Vagina (tissue), 2 donors: ENCODE results near the gene FOXE3. TPM values are rescaled to one million over a fixed set of nuclear protein-coding genes. Genes with fewer than 3 reads are reported as not detected.

Experiments
- DNase-seq, 2 donors: peaks; one replicate each; pipeline ENCODE4 v3.0.0-alpha.2; 2017; ENCODE audit errors: extremely low spot score in 2 of 2
- H3K27ac ChIP-seq: fragments of 200-600 bp; sonication (generic); one replicate; pipeline ENCODE4 v1.5.1; 2019
- H3K27me3 ChIP-seq: fragments of 200-600 bp; sonication (generic); one replicate; pipeline ENCODE4 v1.5.1; 2019
- H3K36me3 ChIP-seq, 2 donors: fragments of 200-600 bp; sonication (generic); one replicate each; pipeline ENCODE4 v1.5.1; 2017 to 2019
- H3K4me1 ChIP-seq: fragments of 200-600 bp; sonication (generic); one replicate; pipeline ENCODE4 v1.5.1; 2019
- H3K4me3 ChIP-seq, 2 donors: fragments of 200-600 bp; sonication (generic); 1 replicate in 1 of 2; 2 replicates in 1 of 2; pipeline ENCODE4 v1.5.1; 2016 to 2019
- H3K9me3 ChIP-seq: fragments of 200-600 bp; sonication (generic); one replicate; pipeline ENCODE4 v1.5.1; 2019
- POLR2A ChIP-seq, 2 donors: fragments of 450-650 bp; IDR thresholded peaks; one replicate each; pipeline ENCODE4 v1.6.1; 2017; ENCODE audit warnings: antibody characterized with exemption in 2 of 2, mild to moderate bottlenecking in 2 of 2, moderate library complexity in 2 of 2
- POLR2AphosphoS5 ChIP-seq, 2 donors: sonication (generic); formaldehyde crosslinking; IDR thresholded peaks; one replicate each; pipeline ENCODE4 v1.9.0; 2017; ENCODE audit warnings: antibody characterized with exemption in 2 of 2, mild to moderate bottlenecking in 2 of 2, low read depth in 1 of 2; ENCODE audit not compliant: insufficient read depth in 1 of 2
- intact Hi-C: fragments of 100-400 bp; cut with DNase I; formaldehyde crosslinking; loops from one replicate; pipeline ENCODE4 v1.15.1; 2023
- total RNA-seq: library from RNA; depleted of rRNA; stranded (reverse); fragments of >200 nt; gene quantifications from one replicate; pipeline ENCODE4 v1.2.3, GENCODE V29; 2016
- TF ChIP-seq, protein P1 (sequence below), 3 experiments: fragments of 450-650 bp in 2 of 3; fragments of 200-600 bp in 1 of 3; sonication (generic) in 1 of 3; IDR thresholded peaks; one replicate each; pipeline ENCODE4 v1.5.1; 2017 to 2019; ENCODE audit warnings: antibody characterized with exemption in 3 of 3, mild to moderate bottlenecking in 2 of 3, moderate library complexity in 2 of 3

The FOXE3 gene
- total RNA-seq, 1 donor from 2014 or later = not detected

DNA sequence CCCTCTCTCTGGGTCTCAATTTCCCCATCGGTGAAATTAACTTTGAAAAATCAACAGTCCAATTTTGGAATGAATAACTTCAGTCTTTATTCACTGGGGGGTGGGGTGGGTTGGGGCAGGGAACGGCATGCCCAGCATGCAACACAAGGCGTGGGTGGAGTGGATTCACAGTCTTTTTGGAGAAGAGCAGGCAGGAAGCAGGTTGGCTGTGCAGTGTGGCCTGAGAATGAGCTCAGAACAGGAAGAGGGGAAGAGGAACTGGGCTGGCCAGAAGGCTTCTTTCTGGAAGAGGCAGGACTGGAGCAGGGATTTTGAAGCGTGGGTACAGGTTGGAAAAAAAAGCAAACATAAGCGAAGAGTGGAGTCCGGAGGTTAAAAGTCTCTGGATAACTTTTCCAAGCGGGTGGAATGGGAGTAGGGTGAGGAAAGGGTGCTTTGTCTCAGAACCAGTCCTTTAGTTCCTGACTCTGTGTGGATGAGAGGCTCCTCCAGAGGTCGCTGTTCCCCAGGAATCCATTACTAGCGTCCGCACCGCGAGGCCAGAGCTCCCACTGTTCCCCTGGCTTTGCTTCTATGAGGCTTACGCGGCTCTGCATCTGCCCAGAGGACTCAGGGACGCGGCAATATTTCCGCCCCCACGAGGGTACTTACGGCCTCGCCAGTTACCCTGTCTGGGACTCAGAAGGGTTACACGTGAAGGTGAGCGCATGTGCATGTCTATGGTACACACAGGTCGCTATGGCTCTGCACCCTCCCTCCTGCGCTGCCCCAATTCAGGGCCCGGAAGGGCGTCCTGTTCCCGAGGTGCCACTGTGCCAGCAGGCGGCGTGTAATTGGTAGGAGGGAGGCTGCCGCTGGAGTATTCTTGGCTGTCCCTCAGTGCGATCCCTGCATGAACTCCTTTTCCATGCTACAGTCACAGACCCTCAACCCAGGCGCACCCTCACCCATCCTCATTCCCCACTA lies 16.3 kb downstream of the FOXE3 start:
- TF ChIP-seq POLR2AphosphoS5 (IDR thresholded peaks at IDR 0.05; ENCODE audit: insufficient read depth in 1 of 2, low read depth in 1 of 2) = no peak
- TF ChIP-seq, protein P1, sequence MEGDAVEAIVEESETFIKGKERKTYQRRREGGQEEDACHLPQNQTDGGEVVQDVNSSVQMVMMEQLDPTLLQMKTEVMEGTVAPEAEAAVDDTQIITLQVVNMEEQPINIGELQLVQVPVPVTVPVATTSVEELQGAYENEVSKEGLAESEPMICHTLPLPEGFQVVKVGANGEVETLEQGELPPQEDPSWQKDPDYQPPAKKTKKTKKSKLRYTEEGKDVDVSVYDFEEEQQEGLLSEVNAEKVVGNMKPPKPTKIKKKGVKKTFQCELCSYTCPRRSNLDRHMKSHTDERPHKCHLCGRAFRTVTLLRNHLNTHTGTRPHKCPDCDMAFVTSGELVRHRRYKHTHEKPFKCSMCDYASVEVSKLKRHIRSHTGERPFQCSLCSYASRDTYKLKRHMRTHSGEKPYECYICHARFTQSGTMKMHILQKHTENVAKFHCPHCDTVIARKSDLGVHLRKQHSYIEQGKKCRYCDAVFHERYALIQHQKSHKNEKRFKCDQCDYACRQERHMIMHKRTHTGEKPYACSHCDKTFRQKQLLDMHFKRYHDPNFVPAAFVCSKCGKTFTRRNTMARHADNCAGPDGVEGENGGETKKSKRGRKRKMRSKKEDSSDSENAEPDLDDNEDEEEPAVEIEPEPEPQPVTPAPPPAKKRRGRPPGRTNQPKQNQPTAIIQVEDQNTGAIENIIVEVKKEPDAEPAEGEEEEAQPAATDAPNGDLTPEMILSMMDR (IDR thresholded peaks at IDR 0.05) = peak; percentile 14 to 57 (median 39)
- H3K9me3 ChIP-seq = no peaks in the 10 kb centered on the region

GRCh38 chr1:47433037-47433421 lies 16.9 kb downstream of the FOXE3 start:
- TF ChIP-seq, protein P1 (IDR thresholded peaks at IDR 0.05) = no peak
- TF ChIP-seq POLR2A (IDR thresholded peaks at IDR 0.05) (no peak), POLR2AphosphoS5 (IDR thresholded peaks at IDR 0.05; ENCODE audit: insufficient read depth in 1 of 2, low read depth in 1 of 2) (no peak)
- Histone ChIP-seq H3K36me3 (no peaks in the 10 kb centered on the region), H3K4me3 (peak overlapping the region in 1 of 2 donors; percentile 4), H3K27ac (no peak overlapping the region), H3K9me3 (no peaks in the 10 kb centered on the region), H3K4me1 (peaks cover 50% of the 10 kb centered on the region), H3K27me3 (peaks cover 8% of the 10 kb centered on the region)
- no peak for DNase-seq
- intact Hi-C loops = loop anchor here (5.0 kb wide), 1 partner anchor 294 kb away; no protein-coding TSS in a partner anchor

More for the DNA sequence above, 16.3 kb downstream of the FOXE3 start:
- H3K36me3 ChIP-seq = no peaks in the 10 kb centered on the region
- DNase-seq = no peak
- H3K27ac ChIP-seq = no peak overlapping the region
- H3K4me1 ChIP-seq = peaks cover 48% of the 10 kb centered on the region
- peaks cover 8% of the 10 kb centered on the region for H3K27me3 ChIP-seq
- intact Hi-C loops = loop anchor here (5.0 kb wide), 1 partner anchor 295 kb away; no protein-coding TSS in a partner anchor
- peak overlapping the region in 1 of 2 donors; percentile 4 for H3K4me3 ChIP-seq

GRCh38 chr1:47433477-47434050 lies 17.5 kb downstream of the FOXE3 start:
- Histone ChIP-seq H3K36me3 (no peaks in the 10 kb centered on the region), H3K27me3 (peaks cover 9% of the 10 kb centered on the region)

DNA sequence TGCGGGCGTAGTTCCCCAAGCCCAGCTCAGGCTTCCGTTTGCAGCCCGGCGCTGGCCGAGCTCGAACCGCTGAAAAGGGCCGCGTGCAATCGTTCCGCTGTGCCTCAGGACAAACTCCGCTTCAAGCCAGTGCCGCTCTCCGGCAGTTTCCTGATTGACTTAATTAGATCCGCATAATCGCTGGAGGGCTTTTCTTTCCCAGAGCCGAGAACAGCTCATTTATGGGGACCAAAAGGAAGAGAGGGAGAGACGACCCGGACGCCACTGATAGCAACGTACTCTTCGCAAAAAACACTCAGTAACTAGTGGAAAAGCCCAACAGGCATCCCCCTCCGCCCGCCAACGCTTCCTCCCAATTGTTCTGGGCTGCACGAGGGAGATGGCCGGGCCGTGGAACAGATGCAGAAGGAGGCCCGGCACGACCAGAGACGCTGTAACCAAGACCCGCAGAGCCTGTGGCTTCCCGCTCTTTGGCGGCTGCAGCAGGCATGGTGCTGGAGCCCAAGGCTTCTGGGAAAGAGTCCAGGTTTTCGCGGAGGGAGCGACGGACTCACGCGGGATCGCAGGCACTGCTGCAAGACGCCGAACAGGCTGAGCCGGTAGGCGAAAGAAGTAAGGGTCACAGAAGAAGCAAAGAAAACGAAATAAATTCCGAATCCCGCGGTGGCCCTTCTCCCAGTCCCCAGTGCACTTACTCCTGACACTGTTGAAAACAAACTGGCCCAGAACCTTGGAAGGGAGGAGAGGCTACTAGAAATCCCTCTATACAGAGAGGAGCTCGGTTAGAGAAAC lies 18.2 kb downstream of the FOXE3 start:
- DNase-seq = no peak
- Histone ChIP-seq H3K27ac (no peak overlapping the region), H3K9me3 (no peaks in the 10 kb centered on the region), H3K4me1 (peaks cover 52% of the 10 kb centered on the region), H3K4me3 (peak overlapping the region; percentile 2 to 28), H3K27me3 (peaks cover 16% of the 10 kb centered on the region), H3K36me3 (no peaks in the 10 kb centered on the region)
- TF ChIP-seq, protein P1 (IDR thresholded peaks at IDR 0.05) = no peak
- TF ChIP-seq POLR2A (IDR thresholded peaks at IDR 0.05) (no peak), POLR2AphosphoS5 (IDR thresholded peaks at IDR 0.05; ENCODE audit: insufficient read depth in 1 of 2, low read depth in 1 of 2) (no peak)
- intact Hi-C loops = loop anchor here (5.0 kb wide), 1 partner anchor 293 kb away; no protein-coding TSS in a partner anchor

More at GRCh38 chr1:47433477-47434050, 17.5 kb downstream of the FOXE3 start:
- Histone ChIP-seq H3K9me3 (no peaks in the 10 kb centered on the region), H3K4me3 (peak overlapping the region; percentile 2 to 28), H3K4me1 (peaks cover 52% of the 10 kb centered on the region), H3K27ac (no peak overlapping the region)
- TF ChIP-seq POLR2AphosphoS5 (IDR thresholded peaks at IDR 0.05; ENCODE audit: insufficient read depth in 1 of 2, low read depth in 1 of 2) = no peak
- TF ChIP-seq, protein P1 (IDR thresholded peaks at IDR 0.05) = no peak
- no peak for TF ChIP-seq POLR2A (IDR thresholded peaks at IDR 0.05)
- DNase-seq = no peak
- intact Hi-C loops = loop anchor here (5.0 kb wide), 1 partner anchor 294 kb away; no protein-coding TSS in a partner anchor
